Trophoblast cell (in vitro differentiated cells and primary cell): ENCODE results near the gene CC2D1B.

Experiments
- DNase-seq, 2 donors: peaks; one replicate each; pipeline ENCODE4 v3.0.0-alpha.2; 2016
- H2AFZ ChIP-seq: 2 replicates; pipeline ENCODE4 v1.6.1; 2013; ENCODE audit warnings: low read length, moderate library complexity, mild to moderate bottlenecking; ENCODE audit not compliant: insufficient read depth, poor library complexity
- H2AK5ac ChIP-seq: 2 replicates; pipeline ENCODE4 v1.6.1; 2013; ENCODE audit warnings: mild to moderate bottlenecking, low read length
- H2BK120ac ChIP-seq: 2 replicates; pipeline ENCODE4 v1.6.1; 2013; ENCODE audit warnings: low read length, mild to moderate bottlenecking, moderate library complexity; ENCODE audit not compliant: insufficient read depth, poor library complexity
- H2BK12ac ChIP-seq: 2 replicates; pipeline ENCODE4 v1.6.1; 2013; ENCODE audit warnings: mild to moderate bottlenecking, low read length, moderate library complexity
- H2BK5ac ChIP-seq: 2 replicates; pipeline ENCODE4 v1.6.1; 2013; ENCODE audit warnings: low read length, low read depth, moderate library complexity, mild to moderate bottlenecking; ENCODE audit not compliant: poor library complexity
- H3K14ac ChIP-seq: 2 replicates; pipeline ENCODE4 v1.6.1; 2013; ENCODE audit warnings: mild to moderate bottlenecking, low read length
- H3K18ac ChIP-seq: 2 replicates; pipeline ENCODE4 v1.6.1; 2013; ENCODE audit warnings: mild to moderate bottlenecking, low read length
- H3K23ac ChIP-seq: 2 replicates; pipeline ENCODE4 v1.6.1; 2013; ENCODE audit warnings: low read length
- H3K27ac ChIP-seq: 2 replicates; pipeline ENCODE4 v1.5.1; 2013; ENCODE audit warnings: low read depth, mild to moderate bottlenecking, inconsistent platforms, low read length, moderate library complexity
- H3K27me3 ChIP-seq: 2 replicates; pipeline ENCODE4 v1.6.1; 2013; ENCODE audit warnings: inconsistent platforms, mild to moderate bottlenecking, low read length, moderate library complexity; ENCODE audit not compliant: insufficient read depth
- H3K36me3 ChIP-seq, 2 experiments: 1 replicate in 1 of 2; 2 replicates in 1 of 2; pipeline ENCODE4 v1.6.1; 2013; ENCODE audit warnings: low read length in 2 of 2, mild to moderate bottlenecking in 2 of 2, moderate library complexity in 1 of 2; ENCODE audit not compliant: insufficient read depth in 2 of 2, control insufficient read depth in 1 of 2
- H3K4ac ChIP-seq: 2 replicates; pipeline ENCODE4 v1.6.1; 2013; ENCODE audit warnings: low read depth, mild to moderate bottlenecking, low read length, moderate library complexity
- H3K4me1 ChIP-seq, 2 experiments: 1 replicate in 1 of 2; 2 replicates in 1 of 2; pipeline ENCODE4 v1.6.1; 2013; ENCODE audit warnings: low read length in 2 of 2, mild to moderate bottlenecking in 2 of 2, moderate library complexity in 1 of 2; ENCODE audit not compliant: insufficient read depth in 2 of 2, control insufficient read depth in 1 of 2
- H3K4me2 ChIP-seq: 2 replicates; pipeline ENCODE4 v1.6.1; 2013; ENCODE audit warnings: inconsistent platforms, mild to moderate bottlenecking, low read length, moderate library complexity
- H3K4me3 ChIP-seq: 2 replicates; pipeline ENCODE4 v1.5.1; 2013; ENCODE audit warnings: mild to moderate bottlenecking, low read depth, low read length, inconsistent platforms
- H3K79me1 ChIP-seq: one replicate; pipeline ENCODE4 v1.6.1; 2013; ENCODE audit warnings: low read length
- H3K79me2 ChIP-seq: 2 replicates; pipeline ENCODE4 v1.6.1; 2013; ENCODE audit warnings: low read length, mild to moderate bottlenecking; ENCODE audit not compliant: control insufficient read depth, insufficient read depth, poor library complexity
- H3K9ac ChIP-seq: 2 replicates; pipeline ENCODE4 v1.6.1; 2013; ENCODE audit warnings: mild to moderate bottlenecking, low read length
- H3K9me3 ChIP-seq: 2 replicates; pipeline ENCODE4 v1.6.1; 2013; ENCODE audit warnings: low read depth, mild to moderate bottlenecking, control low read depth, inconsistent platforms, low read length; ENCODE audit not compliant: insufficient read depth
- H4K12ac ChIP-seq: 2 replicates; pipeline ENCODE4 v1.6.1; 2013; ENCODE audit warnings: low read depth, mild to moderate bottlenecking, low read length, moderate library complexity
- H4K8ac ChIP-seq: 2 replicates; pipeline ENCODE4 v1.6.1; 2013; ENCODE audit warnings: low read depth, mild to moderate bottlenecking, low read length, moderate library complexity
- H4K91ac ChIP-seq: one replicate; pipeline ENCODE4 v1.6.1; 2013; ENCODE audit warnings: low read depth, mild to moderate bottlenecking, low read length, moderate library complexity
- WGBS: extraction: QIAGEN DNeasy Blood & Tissue Kit; methylation state at CpG from one replicate; pipeline ENCODE4 v1.1.7; 2013; ENCODE audit warnings: missing lambda C conversion rate; ENCODE audit not compliant: insufficient read length, insufficient coverage; ENCODE audit errors: extremely low coverage; 5-methylcytosine and 5-hydroxymethylcytosine counted together

Gene CC2D1B

DNA sequence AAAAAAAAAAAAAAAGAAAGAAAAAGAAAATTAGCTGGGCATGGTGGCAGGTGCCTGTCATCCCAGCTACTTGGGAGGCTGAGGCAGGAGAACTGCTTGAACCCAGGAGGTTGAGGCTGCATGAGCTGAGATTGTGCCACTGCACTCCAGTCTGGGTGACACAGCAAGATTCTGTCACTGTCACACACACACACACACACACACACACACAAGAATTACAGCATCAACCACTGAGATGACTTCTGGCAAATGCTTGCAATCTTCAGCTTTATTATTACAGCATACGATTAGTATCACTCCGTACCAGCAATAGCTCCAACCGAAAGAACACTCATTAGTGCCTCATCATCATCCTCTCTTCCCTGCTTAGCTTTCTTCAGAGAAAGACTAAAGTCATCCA is 33.6 kb upstream of the CC2D1B start:
- Histone ChIP-seq H2BK120ac (no peak overlapping the region), H2AFZ (no peak overlapping the region), H3K79me1 (peaks cover 4% of the 10 kb centered on the region), H3K14ac (no peak overlapping the region), H3K36me3 (peaks cover 20 to 36% of the 10 kb centered on the region in 2 experiments), H2BK12ac (no peak overlapping the region), H3K18ac (no peak overlapping the region), H3K4ac (no peak overlapping the region), H3K27me3 (no peaks in the 10 kb centered on the region), H3K4me3 (no peak overlapping the region), H3K9me3 (no peaks in the 10 kb centered on the region), H3K79me2 (no peaks in the 10 kb centered on the region), H2BK5ac (no peak overlapping the region), H3K4me1 (no peaks in the 10 kb centered on the region), H3K9ac (no peak overlapping the region), H3K4me2 (no peak overlapping the region), H4K8ac (no peak overlapping the region), H4K91ac (no peak overlapping the region), H2AK5ac (no peak overlapping the region), H3K27ac (no peak overlapping the region), H3K23ac (no peak overlapping the region), H4K12ac (no peak overlapping the region)
- WGBS = no CpG with 5 or more reads among the region's 3 CpGs
- DNase-seq = no peak

DNA sequence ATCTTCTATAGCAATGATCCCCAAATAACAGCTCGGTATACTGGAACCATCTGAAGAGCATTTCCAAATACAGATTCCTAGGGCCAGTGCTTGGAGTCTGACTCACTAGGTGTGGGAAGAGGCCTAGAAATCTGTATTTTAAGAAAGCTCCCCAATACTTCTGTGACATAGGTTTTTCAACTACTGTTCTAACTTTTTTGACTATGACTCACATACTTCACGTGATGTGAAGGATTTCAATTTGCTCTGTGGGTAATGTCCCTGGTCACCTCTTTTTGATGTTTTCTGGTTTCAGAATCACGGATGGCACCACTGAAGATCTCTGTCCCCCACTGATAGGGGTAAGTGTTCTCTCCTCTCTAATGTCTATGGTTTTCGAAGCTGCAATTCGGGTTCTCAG is 27.2 kb upstream of the CC2D1B start:
- Histone ChIP-seq H2AFZ (no peak overlapping the region), H4K91ac (no peak overlapping the region), H2BK120ac (no peak overlapping the region), H4K8ac (no peak overlapping the region), H2BK5ac (no peak overlapping the region), H3K4me3 (no peak overlapping the region), H3K27ac (no peak overlapping the region), H3K79me2 (no peaks in the 10 kb centered on the region), H3K79me1 (no peaks in the 10 kb centered on the region), H3K27me3 (no peaks in the 10 kb centered on the region), H3K4me2 (no peak overlapping the region), H2BK12ac (no peak overlapping the region), H3K23ac (no peak overlapping the region), H3K9ac (no peak overlapping the region), H2AK5ac (no peak overlapping the region), H3K4ac (no peak overlapping the region), H3K14ac (no peak overlapping the region), H4K12ac (no peak overlapping the region), H3K36me3 (peaks cover 26 to 45% of the 10 kb centered on the region in 2 experiments), H3K18ac (no peak overlapping the region), H3K9me3 (no peaks in the 10 kb centered on the region), H3K4me1 (no peaks in the 10 kb centered on the region)
- no peak for DNase-seq
- no CpG with 5 or more reads among the region's 5 CpGs for WGBS

DNA sequence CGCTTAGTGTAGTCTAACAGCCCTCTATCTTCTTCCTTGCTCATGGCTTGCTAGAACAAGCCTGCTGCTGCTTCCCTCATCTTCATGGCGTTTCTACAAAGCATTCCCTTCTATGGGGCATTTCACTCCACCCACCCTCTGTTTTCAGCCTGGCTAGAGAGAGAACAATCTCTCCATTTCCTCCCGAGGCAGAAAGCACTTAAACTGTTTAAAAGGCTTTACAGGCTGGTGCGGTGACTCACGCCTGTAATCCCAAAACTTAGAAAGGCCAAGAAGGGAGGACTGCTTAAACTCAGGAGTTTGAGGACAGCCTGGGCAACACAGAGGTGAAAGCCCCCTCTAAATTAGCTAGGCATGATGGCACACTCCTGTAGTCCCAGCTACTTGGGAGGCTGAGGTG is 20.5 kb upstream of the CC2D1B start:
- no peaks in the 10 kb centered on the region for H3K27me3 ChIP-seq
- H2AFZ ChIP-seq = no peak overlapping the region
- H3K79me1 ChIP-seq = peaks cover 2% of the 10 kb centered on the region
- H3K9ac ChIP-seq = no peak overlapping the region
- peaks cover 2 to 5% of the 10 kb centered on the region in 2 experiments for H3K4me1 ChIP-seq
- no peak overlapping the region for H3K23ac ChIP-seq
- WGBS = no CpG with 5 or more reads among the region's 5 CpGs
- peak overlapping the region; percentile 24 for H3K27ac ChIP-seq
- H2AK5ac ChIP-seq = no peak overlapping the region
- no peak overlapping the region for H2BK12ac ChIP-seq
- no peak overlapping the region for H2BK120ac ChIP-seq
- no peaks in the 10 kb centered on the region for H3K79me2 ChIP-seq
- no peak overlapping the region for H3K4me2 ChIP-seq
- H3K9me3 ChIP-seq = no peaks in the 10 kb centered on the region
- H3K4me3 ChIP-seq = no peak overlapping the region
- H3K14ac ChIP-seq = no peak overlapping the region
- peaks cover 26 to 48% of the 10 kb centered on the region in 2 experiments for H3K36me3 ChIP-seq
- H4K12ac ChIP-seq = no peak overlapping the region
- H3K18ac ChIP-seq = no peak overlapping the region
- DNase-seq = no peak
- no peak overlapping the region for H4K91ac ChIP-seq
- no peak overlapping the region for H4K8ac ChIP-seq
- H3K4ac ChIP-seq = no peak overlapping the region
- H2BK5ac ChIP-seq = no peak overlapping the region

DNA sequence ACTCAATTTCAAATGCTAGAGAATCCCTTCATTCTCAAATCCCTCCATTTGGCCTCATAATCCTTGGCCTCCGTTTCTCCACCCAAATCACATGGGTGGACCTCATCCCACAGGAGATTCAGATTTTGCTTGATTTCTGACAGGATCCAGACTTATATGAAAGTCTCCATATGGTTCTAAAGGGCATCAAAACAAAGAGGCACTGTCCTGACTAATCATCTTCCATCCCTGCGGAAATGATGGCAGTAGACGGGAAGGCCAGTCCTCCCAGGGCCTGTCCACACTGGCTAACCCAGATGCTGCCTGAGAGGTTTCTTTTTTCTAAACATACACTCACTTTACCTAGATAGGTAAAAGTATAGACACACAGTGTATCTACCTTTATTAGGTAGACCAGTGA is 19.4 kb upstream of the CC2D1B start:
- DNase-seq = no peak
- Histone ChIP-seq H4K8ac (no peak overlapping the region), H2AK5ac (no peak overlapping the region), H3K4me2 (no peak overlapping the region), H3K4me3 (no peak overlapping the region), H2AFZ (no peak overlapping the region), H3K9ac (no peak overlapping the region), H3K27me3 (no peaks in the 10 kb centered on the region), H3K27ac (no peak overlapping the region), H2BK12ac (no peak overlapping the region), H3K14ac (no peak overlapping the region), H4K12ac (no peak overlapping the region), H3K4me1 (peaks cover 2 to 5% of the 10 kb centered on the region in 2 experiments), H3K4ac (no peak overlapping the region), H3K23ac (no peak overlapping the region), H2BK120ac (no peak overlapping the region), H2BK5ac (no peak overlapping the region), H3K79me1 (peaks cover 2% of the 10 kb centered on the region), H3K9me3 (no peaks in the 10 kb centered on the region), H3K36me3 (peaks cover 27 to 55% of the 10 kb centered on the region in 2 experiments), H3K18ac (no peak overlapping the region), H3K79me2 (no peaks in the 10 kb centered on the region), H4K91ac (no peak overlapping the region)
- no CpG with 5 or more reads among the region's 3 CpGs for WGBS
